Mammary epithelial cell (primary cell): ENCODE data around the gene RANBP1.
"Not testable (repeated sequence)": the region's sequence is repeated elsewhere in the genome, so short reads cannot be mapped to it uniquely, and the experiment has no call there.

Experiments used
- EZH2 ChIP-seq: IDR thresholded peaks from 2 replicates; pipeline ENCODE4 v1.6.1; 2012; ENCODE audit warnings: low read length, inconsistent platforms, borderline replicate concordance
- TF ChIP-seq, protein P1 (sequence below), 2 donors: IDR thresholded peaks in 1 of 2; conservative IDR thresholded peaks in 1 of 2; 2 replicates each; pipeline ENCODE4 v1.5.1; 2011 to 2012; ENCODE audit warnings: inconsistent platforms in 2 of 2, low read length in 2 of 2, mild to moderate bottlenecking in 2 of 2, control low read depth in 1 of 2, low read depth in 1 of 2; ENCODE audit not compliant: insufficient read depth in 1 of 2; ENCODE audit errors: extremely low read depth in 1 of 2

- TF ChIP-seq, protein P1, sequence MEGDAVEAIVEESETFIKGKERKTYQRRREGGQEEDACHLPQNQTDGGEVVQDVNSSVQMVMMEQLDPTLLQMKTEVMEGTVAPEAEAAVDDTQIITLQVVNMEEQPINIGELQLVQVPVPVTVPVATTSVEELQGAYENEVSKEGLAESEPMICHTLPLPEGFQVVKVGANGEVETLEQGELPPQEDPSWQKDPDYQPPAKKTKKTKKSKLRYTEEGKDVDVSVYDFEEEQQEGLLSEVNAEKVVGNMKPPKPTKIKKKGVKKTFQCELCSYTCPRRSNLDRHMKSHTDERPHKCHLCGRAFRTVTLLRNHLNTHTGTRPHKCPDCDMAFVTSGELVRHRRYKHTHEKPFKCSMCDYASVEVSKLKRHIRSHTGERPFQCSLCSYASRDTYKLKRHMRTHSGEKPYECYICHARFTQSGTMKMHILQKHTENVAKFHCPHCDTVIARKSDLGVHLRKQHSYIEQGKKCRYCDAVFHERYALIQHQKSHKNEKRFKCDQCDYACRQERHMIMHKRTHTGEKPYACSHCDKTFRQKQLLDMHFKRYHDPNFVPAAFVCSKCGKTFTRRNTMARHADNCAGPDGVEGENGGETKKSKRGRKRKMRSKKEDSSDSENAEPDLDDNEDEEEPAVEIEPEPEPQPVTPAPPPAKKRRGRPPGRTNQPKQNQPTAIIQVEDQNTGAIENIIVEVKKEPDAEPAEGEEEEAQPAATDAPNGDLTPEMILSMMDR (conservative IDR thresholded peaks at IDR 0.05 in 1 of 2, IDR thresholded peaks at IDR 0.05 in 1 of 2; ENCODE audit: extremely low read depth in 1 of 2, insufficient read depth in 1 of 2, low read depth in 1 of 2, low read length in 2 of 2): not testable (repeated sequence)
- not testable (repeated sequence) for TF ChIP-seq EZH2
Observed at GRCh38 chr22:20159531-20159930, 43.6 kb downstream of the RANBP1 start.
